ENCODE measurements around the gene HSF2BP.
"Not testable (repeated sequence)": the region's sequence is repeated elsewhere in the genome, so short reads cannot be mapped to it uniquely, and the experiment has no call there.

DNA sequence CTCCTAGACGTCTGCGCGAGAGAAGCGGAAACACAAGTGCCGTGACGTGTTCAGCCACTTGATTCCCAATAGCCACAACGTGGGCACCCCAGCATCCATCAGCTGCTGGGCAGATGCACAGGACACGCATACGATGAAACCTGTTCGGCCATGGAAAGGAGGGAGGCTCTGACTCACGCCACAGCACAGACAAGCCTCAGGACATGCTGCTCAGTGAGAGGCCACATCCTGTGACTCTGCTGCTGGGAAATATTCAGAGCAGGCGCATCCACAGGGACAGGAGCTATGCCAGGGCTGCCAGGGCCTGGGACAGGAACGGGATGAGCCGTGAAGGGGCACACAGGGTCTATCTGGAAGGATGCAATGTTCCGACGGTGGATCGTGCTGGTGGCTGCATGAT lies 171.1 kb downstream of the HSF2BP start:
- TF ChIP-seq CTCF (IDR thresholded peaks at IDR 0.05); POLR2A (IDR thresholded peaks at IDR 0.05; ENCODE audit: low read depth): not testable (repeated sequence)
